BE2C (cell line): Measurements from ENCODE around the gene FOSL2.

Source experiments
- DNase-seq: peaks from one replicate; pipeline ENCODE4 v3.0.0-alpha.2; 2020
- H3K27me3 ChIP-seq: fragments of 250-450 bp; sonication (Bioruptor Pico); 2 replicates; pipeline ENCODE4 v1.5.1; 2020; ENCODE audit warnings: mild to moderate bottlenecking
- H3K36me3 ChIP-seq: fragments of 250-450 bp; sonication (Bioruptor Pico); 2 replicates; pipeline ENCODE4 v1.5.1; 2020; ENCODE audit warnings: mild to moderate bottlenecking
- H3K4me1 ChIP-seq: fragments of 250-450 bp; sonication (Bioruptor Pico); 2 replicates; pipeline ENCODE4 v1.5.1; 2020
- H3K4me3 ChIP-seq: 2 replicates; pipeline ENCODE4 v1.5.1; 2011; ENCODE audit warnings: low read depth, low read length
- H3K9me3 ChIP-seq: fragments of 250-450 bp; sonication (Bioruptor Pico); 2 replicates; pipeline ENCODE4 v1.5.1; 2020
- TF ChIP-seq, protein P1 (sequence below): IDR thresholded peaks from 2 replicates; pipeline ENCODE4 v1.5.1; 2012; ENCODE audit warnings: mild to moderate bottlenecking, low read depth, low read length

The FOSL2 gene

DNA sequence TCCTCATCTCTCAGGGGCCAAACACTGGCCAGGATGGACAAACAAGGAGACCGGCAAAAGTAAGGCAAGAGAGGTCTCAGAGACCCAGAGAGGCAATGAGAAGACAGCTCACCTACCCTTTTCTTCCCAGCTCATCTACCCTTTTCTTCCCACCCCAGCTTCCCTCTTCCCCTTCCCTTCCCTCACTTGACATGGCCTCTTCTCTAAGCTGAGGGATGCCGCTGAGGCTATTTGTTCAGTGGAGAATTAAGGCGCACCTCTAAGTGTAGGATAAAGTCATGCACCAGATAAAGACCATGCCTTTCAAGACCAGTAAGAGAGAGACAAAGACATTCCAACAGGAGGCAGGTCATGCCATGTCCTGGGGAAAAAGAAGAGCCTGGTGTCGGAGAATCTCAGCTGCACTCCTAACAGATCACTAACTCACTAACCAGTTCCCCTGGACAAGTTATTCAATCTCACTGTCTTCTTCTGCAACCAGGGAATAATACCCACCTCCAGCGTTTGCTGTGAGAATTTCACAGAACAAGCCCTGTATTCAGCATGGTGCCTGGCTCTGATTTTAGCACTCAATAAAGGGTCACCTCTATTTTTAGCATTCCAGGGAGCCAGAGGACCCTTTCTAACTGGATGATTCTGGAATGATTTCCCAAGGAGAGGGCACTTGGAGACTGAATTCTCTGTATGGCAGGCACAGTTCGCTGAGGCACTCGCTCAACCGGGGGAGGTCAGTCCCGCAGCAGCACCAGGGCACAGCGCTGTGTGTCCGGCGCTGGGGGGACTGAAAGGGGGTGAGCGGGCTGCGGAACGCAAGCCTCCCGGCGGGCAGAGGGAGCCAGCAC, 3.0 kb upstream of the FOSL2 start:
- Histone ChIP-seq H3K9me3 (no peaks in the 10 kb centered on the region), H3K36me3 (no peaks in the 10 kb centered on the region), H3K4me3 (peak overlapping the region; percentile 70), H3K4me1 (peaks cover 4% of the 10 kb centered on the region; the same call in 1 of the 2 replicates), H3K27me3 (no peaks in the 10 kb centered on the region)
- TF ChIP-seq, protein P1, sequence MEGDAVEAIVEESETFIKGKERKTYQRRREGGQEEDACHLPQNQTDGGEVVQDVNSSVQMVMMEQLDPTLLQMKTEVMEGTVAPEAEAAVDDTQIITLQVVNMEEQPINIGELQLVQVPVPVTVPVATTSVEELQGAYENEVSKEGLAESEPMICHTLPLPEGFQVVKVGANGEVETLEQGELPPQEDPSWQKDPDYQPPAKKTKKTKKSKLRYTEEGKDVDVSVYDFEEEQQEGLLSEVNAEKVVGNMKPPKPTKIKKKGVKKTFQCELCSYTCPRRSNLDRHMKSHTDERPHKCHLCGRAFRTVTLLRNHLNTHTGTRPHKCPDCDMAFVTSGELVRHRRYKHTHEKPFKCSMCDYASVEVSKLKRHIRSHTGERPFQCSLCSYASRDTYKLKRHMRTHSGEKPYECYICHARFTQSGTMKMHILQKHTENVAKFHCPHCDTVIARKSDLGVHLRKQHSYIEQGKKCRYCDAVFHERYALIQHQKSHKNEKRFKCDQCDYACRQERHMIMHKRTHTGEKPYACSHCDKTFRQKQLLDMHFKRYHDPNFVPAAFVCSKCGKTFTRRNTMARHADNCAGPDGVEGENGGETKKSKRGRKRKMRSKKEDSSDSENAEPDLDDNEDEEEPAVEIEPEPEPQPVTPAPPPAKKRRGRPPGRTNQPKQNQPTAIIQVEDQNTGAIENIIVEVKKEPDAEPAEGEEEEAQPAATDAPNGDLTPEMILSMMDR: no peak
- no peak for DNase-seq

DNA sequence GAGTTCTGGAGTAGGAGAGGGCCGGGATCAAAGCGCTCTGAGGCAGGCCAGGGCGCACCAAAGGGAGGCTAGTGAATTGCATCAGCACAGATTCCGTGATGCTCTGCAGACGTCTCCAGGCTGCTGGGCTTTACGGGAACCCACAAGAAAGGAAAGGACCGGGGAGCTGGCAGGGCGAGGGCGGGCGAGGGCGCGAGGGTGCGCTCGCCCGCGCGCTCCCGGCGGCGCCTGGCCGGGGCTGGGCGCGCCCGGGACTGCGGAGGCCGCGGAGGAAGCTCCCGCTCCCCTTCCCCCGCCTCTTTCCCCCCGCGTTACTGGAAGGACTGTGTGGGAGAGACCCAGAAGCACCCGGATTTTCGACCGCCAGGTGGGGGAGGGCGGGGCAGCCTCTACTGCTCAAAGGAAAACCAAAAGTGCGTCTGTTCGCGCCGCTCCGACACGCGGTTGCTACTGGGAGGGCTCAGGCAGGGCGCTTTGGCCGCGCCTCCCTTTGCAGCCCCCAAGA, 2.4 kb upstream of the FOSL2 start:
- peak; percentile 84 for DNase-seq
- Histone ChIP-seq H3K27me3 (no peaks in the 10 kb centered on the region), H3K36me3 (no peaks in the 10 kb centered on the region), H3K9me3 (no peaks in the 10 kb centered on the region), H3K4me1 (peaks cover 4% of the 10 kb centered on the region; the same call in 1 of the 2 replicates), H3K4me3 (peak overlapping the region; percentile 70)
- TF ChIP-seq, protein P1: no peak

DNA sequence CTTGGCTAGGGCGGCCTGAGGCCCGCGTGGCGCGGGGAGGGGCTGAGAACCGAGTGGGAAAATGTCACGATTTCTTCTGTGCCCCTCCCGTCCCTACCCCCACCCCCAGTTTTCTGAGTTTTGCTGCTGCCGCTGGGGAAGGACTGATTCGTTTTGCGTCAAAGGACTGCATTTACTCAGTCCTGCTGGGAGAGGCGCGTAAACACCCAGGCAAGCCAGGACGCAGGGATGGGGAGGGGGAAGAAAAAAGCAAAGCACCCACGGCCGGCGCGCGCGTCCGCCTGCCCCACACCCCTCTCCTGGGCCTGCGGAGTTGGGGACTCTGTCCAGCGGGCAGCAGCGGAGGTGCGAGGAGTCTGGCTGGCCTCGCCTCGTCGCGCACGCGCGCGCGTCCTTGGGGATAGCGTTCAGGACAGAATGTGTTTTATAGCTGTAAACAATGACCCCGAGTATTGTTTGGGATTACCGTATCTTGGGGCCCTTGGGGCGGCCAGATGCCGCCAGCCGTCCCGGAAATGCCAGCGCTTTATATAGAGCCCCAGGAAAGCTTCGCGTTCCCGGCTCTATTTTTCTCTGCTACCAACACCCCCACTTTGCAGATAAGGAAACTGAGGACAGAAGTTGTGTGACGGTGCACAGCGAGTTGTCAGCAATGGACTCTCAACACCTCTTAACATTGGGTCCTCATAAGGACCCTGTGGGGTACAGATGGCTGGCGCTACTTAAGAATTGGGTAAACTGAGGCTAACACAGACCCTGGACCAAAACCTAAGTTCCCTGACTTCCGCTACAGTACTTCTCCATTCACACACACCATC, 1.7 kb upstream of the FOSL2 start:
- Histone ChIP-seq H3K9me3 (no peaks in the 10 kb centered on the region), H3K4me1 (peaks cover 4% of the 10 kb centered on the region; the same call in 1 of the 2 replicates), H3K4me3 (peak overlapping the region; percentile 70), H3K36me3 (no peaks in the 10 kb centered on the region), H3K27me3 (no peaks in the 10 kb centered on the region)
- DNase-seq: peak; percentile 73
- TF ChIP-seq, protein P1: no peak

DNA sequence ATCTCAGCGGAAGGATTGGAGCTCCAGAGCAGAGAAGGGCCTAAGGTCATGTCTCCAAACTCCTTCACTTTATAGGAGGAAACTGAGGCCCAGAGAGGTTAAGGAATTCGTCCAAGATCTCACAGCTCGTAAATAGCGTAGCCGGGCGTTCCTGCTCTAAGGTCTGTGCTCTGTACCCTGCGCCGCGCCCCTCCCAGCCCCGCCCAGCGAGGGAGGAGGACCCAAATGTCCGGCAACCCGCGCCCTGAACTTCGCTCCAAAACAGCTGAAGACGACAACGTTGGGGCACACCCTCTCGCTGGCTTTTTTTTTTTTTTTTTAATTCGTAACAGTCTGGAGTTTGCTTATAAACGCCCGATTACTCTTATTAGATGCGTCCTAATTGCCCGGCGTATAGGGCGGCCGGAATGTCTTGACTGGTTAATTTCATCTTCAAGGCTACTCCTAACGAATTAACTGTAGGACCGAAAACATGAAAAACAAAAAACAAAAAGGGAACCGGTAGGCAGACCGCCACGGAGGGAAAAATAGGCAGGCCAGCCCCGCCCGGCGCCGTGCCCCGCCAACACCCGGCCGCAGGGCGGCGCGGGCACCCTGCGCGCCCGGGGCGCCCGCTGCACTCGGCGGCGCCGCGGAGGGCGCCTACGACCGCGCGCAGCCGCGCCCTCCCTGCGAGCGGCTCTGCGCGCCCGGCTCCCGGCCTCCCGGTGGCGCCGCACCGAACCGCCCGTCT, 928 bp upstream of the FOSL2 start:
- Histone ChIP-seq H3K27me3 (no peaks in the 10 kb centered on the region), H3K4me1 (peaks cover 4% of the 10 kb centered on the region; the same call in 1 of the 2 replicates), H3K4me3 (peak overlapping the region; percentile 70), H3K36me3 (no peaks in the 10 kb centered on the region), H3K9me3 (no peaks in the 10 kb centered on the region)
- peak; percentile 76 for DNase-seq
- TF ChIP-seq, protein P1: no peak

DNA sequence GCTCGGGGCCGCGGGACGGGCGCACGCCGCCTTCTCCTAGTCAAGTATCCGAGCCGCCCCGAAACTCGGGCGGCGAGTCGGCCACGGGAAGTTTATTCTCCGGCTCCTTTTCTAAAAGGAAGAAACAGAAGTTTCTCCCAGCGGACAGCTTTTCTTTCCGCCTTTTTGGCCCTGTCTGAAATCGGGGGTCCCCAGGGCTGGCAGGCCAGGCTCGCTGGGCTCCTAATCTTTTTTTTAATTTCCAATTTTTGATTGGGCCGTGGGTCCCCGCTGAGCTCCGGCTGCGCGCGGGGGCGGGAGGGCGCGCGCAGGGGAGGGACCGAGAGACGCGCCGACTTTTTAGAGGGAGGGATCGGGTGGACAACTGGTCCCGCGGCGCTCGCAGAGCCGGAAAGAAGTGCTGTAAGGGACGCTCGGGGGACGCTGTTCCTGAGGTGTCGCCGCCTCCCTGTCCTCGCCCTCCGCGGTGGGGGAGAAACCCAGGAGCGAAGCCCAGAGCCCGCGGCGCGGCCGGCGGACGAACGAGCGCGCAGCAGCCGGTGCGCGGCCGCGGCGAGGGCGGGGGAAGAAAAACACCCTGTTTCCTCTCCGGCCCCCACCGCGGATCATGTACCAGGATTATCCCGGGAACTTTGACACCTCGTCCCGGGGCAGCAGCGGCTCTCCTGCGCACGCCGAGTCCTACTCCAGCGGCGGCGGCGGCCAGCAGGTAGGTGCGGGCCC, 617 bp downstream of the FOSL2 start:
- peak; percentile 61 for DNase-seq
- TF ChIP-seq, protein P1: no peak
- H3K36me3 ChIP-seq: 0 out of 2 replicates have a peak, but pooled peaks cover 6% of the 10 kb centered on the region
- peak overlapping the region; percentile 88 for H3K4me3 ChIP-seq
- H3K9me3 ChIP-seq: no peaks in the 10 kb centered on the region
- peaks cover 6% of the 10 kb centered on the region; the same call in 1 of the 2 replicates for H3K4me1 ChIP-seq
- no peaks in the 10 kb centered on the region for H3K27me3 ChIP-seq
